CD4-positive, alpha-beta T cell treated with Interleukin-10 for 1 hour (primary cell): ENCODE measurements around the gene PRUNE2.
"Not testable (repeated sequence)": the region's sequence is repeated elsewhere in the genome, so short reads cannot be mapped to it uniquely, and the experiment has no call there.

Source experiments
- DNase-seq: peaks from one replicate; pipeline ENCODE4 v3.0.0-alpha.2; 2020

PRUNE2 gene

GRCh38 chr9:76905791-76906646 is at the start of gene PRUNE2:
TSS of gene PRUNE2 (minus strand) at chr9:76906114. CDS start at chr9:76905963, 151 bp downstream.
- no peak for DNase-seq

GRCh38 chr9:76955406-76955805 is 49.5 kb upstream of the PRUNE2 start:
- DNase-seq: not testable (repeated sequence)

GRCh38 chr9:76949865-76950264 is 44.0 kb upstream of the PRUNE2 start:
- no peak for DNase-seq

GRCh38 chr9:76944011-76944410 is 38.1 kb upstream of the PRUNE2 start:
- no peak for DNase-seq

GRCh38 chr9:76943054-76943453 is 37.1 kb upstream of the PRUNE2 start:
- no peak for DNase-seq

GRCh38 chr9:76932757-76933156 is 26.8 kb upstream of the PRUNE2 start:
- DNase-seq: no peak

- no peak for DNase-seq
Observed at GRCh38 chr9:76932265-76932664, 26.4 kb upstream of the PRUNE2 start.

- no peak for DNase-seq
Observed at GRCh38 chr9:76927540-76928240, 21.8 kb upstream of the PRUNE2 start.

- no peak for DNase-seq
Observed at GRCh38 chr9:76926846-76927245, 20.9 kb upstream of the PRUNE2 start.

GRCh38 chr9:76926324-76926741 is 20.4 kb upstream of the PRUNE2 start:
- DNase-seq: no peak

- no peak for DNase-seq
Observed at GRCh38 chr9:76921165-76921564, 15.3 kb upstream of the PRUNE2 start.

GRCh38 chr9:76917299-76917698 is 11.4 kb upstream of the PRUNE2 start:
- no peak for DNase-seq

- no peak for DNase-seq
Observed at GRCh38 chr9:76916231-76916630, 10.3 kb upstream of the PRUNE2 start.

- no peak for DNase-seq
Observed at GRCh38 chr9:76913467-76913866, 7.6 kb upstream of the PRUNE2 start.

- DNase-seq: no peak
Observed at GRCh38 chr9:76912636-76913275, 6.8 kb upstream of the PRUNE2 start.

GRCh38 chr9:76911971-76912370 is 6.1 kb upstream of the PRUNE2 start:
- no peak for DNase-seq

GRCh38 chr9:76910861-76911260 is 4.9 kb upstream of the PRUNE2 start:
- no peak for DNase-seq

GRCh38 chr9:76906647-76906975 is 697 bp upstream of the PRUNE2 start:
- DNase-seq: no peak

GRCh38 chr9:76904661-76905457 is 1.1 kb downstream of the PRUNE2 start:
- no peak for DNase-seq

- DNase-seq: no peak
Observed at GRCh38 chr9:76902395-76902794, 3.5 kb downstream of the PRUNE2 start.

- no peak for DNase-seq
Observed at GRCh38 chr9:76901801-76902200, 4.1 kb downstream of the PRUNE2 start.

- DNase-seq: no peak
Observed at GRCh38 chr9:76900884-76901440, 5.0 kb downstream of the PRUNE2 start.

GRCh38 chr9:76898786-76899185 is 7.1 kb downstream of the PRUNE2 start:
- no peak for DNase-seq
